Activated B cell treated with CpG ODN at 0.5 μM for 24 hours (primary cell): ENCODE data around the gene GRHL1. TPM values are rescaled to one million over a fixed set of nuclear protein-coding genes. Genes with fewer than 3 reads are reported as not detected.
A peak's percentile ranks its signal among the peaks of the same experiment; 100 is the strongest.

Experiments used
- ATAC-seq: fragments of 200-7000 bp; cut with Tn5 transposase; one replicate; pipeline ENCODE4 v1.10.0; 2021; ENCODE audit warnings: low read depth, mild to moderate bottlenecking, moderate library complexity
- CTCF ChIA-PET: fragments of 350-600 bp; sonication (Branson Sonifier 250); formaldehyde crosslinking; loops from one replicate; lab custom pipeline; 2021; ENCODE audit warnings: antibody characterized with exemption; lab: Charles Lee
- POLR2A ChIA-PET: fragments of 350-600 bp; sonication (Branson Sonifier 250); formaldehyde crosslinking; loops from one replicate; lab custom pipeline; 2021; ENCODE audit warnings: antibody characterized with exemption; lab: Charles Lee
- DNase-seq: peaks from one replicate; pipeline ENCODE4 v3.0.0; 2022
- H3K27ac Mint-ChIP-seq: one replicate; pipeline ENCODE4 v1.8.0; 2020; ENCODE audit warnings: mixed read lengths
- H3K27me3 Mint-ChIP-seq: one replicate; pipeline ENCODE4 v1.8.0; 2021; ENCODE audit warnings: mixed read lengths
- H3K36me3 Mint-ChIP-seq: one replicate; pipeline ENCODE4 v1.8.0; 2021; ENCODE audit warnings: low read depth, mixed read lengths
- H3K4me1 Mint-ChIP-seq: one replicate; pipeline ENCODE4 v1.8.0; 2021; ENCODE audit warnings: mixed read lengths
- H3K4me3 Mint-ChIP-seq: one replicate; pipeline ENCODE4 v1.8.0; 2020; ENCODE audit warnings: mild to moderate bottlenecking, mixed read lengths
- H3K9me3 Mint-ChIP-seq: one replicate; pipeline ENCODE4 v1.8.0; 2020; ENCODE audit warnings: mixed read lengths
- intact Hi-C: fragments of 100-400 bp; cut with micrococcal nuclease; formaldehyde crosslinking; loops from one replicate; pipeline ENCODE4 v1.15.1; 2024
- total RNA-seq: library from RNA; stranded (reverse); gene quantifications from 2 replicates; pipeline ENCODE4 v1.2.3, GENCODE V29; 2022
- TF ChIP-seq, protein P1 (sequence below): fragments of 200-600 bp; IDR thresholded peaks from one replicate; pipeline ENCODE4 v1.8.0; 2022; ENCODE audit warnings: antibody characterized with exemption, mild to moderate bottlenecking

Gene GRHL1
- total RNA-seq, 1 donor from 2014 or later = 0.95 TPM

DNA sequence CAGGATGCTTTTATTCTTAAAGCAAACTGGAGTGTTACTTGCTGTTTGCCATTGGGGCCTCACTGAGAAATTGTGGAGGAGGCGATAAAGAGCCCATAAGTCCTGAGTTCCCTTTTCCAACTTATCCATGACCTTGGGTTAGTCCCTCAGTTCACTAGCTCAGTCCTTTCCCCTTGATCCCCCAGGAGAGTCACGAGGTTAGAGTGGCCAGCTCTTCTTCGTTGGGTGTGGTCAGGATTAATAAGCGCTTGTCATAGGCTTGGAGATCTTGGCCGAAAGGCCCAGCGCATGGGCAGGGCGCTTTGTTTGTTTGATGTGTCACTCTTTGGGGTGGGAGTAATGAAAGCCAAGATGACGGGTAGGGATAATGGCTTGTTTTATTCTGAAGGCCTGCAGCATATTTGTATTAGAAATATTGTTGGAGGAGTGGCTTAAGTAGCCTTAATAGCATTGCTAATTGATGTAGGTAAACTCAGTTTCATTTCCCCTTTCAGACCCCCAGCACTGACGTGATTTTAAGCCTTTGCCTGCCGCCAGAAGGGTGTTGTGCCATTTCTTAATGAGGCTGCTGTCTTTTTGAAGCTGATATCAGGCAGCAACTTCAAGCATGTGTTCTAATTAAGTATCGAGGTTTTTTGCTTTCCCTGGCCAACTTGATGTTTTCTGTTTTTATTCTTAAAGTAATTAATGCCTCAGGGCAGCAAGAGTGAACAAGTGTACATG lies 15.7 kb downstream of the GRHL1 start:
- Mint-ChIP-seq H3K4me3 (no peak overlapping the region), H3K36me3 (no peaks in the 10 kb centered on the region), H3K4me1 (peaks cover 18% of the 10 kb centered on the region), H3K9me3 (no peaks in the 10 kb centered on the region), H3K27ac (no peak overlapping the region), H3K27me3 (peaks cover 2% of the 10 kb centered on the region)
- no peak for DNase-seq
- intact Hi-C loops = loop anchor here (1.0 kb wide), 1 partner anchor 16 kb away; the partner anchor contains the start of gene GRHL1
- ChIA-PET POLR2A (interaction anchor here (1.0 kb wide), 1 partner anchor 68 kb away, joined by 3 read pairs; no protein-coding TSS in a partner anchor), CTCF (interaction anchor here (1.4 to 3.5 kb wide), 2 partner anchors 10 to 17 kb away, joined by 3 to 16 read pairs; no protein-coding TSS in a partner anchor)
- peak; percentile 95 for ATAC-seq
- TF ChIP-seq, protein P1, sequence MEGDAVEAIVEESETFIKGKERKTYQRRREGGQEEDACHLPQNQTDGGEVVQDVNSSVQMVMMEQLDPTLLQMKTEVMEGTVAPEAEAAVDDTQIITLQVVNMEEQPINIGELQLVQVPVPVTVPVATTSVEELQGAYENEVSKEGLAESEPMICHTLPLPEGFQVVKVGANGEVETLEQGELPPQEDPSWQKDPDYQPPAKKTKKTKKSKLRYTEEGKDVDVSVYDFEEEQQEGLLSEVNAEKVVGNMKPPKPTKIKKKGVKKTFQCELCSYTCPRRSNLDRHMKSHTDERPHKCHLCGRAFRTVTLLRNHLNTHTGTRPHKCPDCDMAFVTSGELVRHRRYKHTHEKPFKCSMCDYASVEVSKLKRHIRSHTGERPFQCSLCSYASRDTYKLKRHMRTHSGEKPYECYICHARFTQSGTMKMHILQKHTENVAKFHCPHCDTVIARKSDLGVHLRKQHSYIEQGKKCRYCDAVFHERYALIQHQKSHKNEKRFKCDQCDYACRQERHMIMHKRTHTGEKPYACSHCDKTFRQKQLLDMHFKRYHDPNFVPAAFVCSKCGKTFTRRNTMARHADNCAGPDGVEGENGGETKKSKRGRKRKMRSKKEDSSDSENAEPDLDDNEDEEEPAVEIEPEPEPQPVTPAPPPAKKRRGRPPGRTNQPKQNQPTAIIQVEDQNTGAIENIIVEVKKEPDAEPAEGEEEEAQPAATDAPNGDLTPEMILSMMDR = no peak

DNA sequence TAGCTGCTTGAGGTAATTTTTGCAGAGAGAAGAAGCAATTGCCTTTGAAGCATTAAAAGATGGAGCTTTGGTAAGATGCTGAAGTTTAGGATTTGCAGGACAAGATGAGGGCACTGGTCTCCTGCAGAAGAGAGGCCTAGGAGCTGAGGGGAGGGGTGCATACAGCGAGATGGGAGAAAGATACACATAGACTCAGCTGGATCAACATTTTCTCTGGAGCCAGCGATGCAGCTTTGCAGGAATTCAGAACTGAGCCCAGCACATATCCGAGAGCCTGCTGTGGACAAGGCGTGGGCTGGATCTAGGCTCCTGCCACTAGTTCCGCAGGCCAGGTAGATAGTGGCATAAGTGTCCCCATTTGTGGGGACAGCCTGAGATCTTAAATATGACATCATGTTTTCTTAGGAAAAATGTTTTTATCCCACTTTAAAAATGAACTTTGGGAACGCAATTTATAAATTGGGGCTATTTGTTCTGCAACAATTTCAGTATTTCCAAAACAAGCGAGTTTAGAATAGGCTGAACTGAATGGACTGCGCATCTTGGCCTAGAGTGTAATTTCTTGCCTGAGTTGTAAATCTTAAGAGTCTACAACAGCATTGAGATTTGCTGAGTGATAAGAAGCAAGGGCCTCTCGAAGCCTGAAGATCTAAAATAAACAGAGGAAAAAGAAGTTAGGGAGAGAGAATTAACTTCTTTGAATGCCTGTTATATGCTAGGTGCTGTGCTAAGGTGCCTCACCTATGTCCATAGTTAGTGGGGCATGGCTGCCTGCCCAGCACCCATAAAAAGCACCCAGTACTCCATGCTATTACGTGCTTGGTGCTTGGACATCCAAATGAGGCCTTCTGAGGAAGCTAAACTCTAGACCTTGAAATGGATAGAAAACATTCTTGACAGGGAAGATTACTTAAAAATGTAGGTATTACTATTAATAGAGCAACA lies 17.3 kb downstream of the GRHL1 start:
- Mint-ChIP-seq H3K36me3 (no peaks in the 10 kb centered on the region), H3K9me3 (no peaks in the 10 kb centered on the region), H3K27me3 (no peaks in the 10 kb centered on the region), H3K27ac (no peak overlapping the region), H3K4me3 (no peak overlapping the region), H3K4me1 (peaks cover 18% of the 10 kb centered on the region)
- CTCF ChIA-PET = interaction anchor here (1.2 to 3.5 kb wide), 3 partner anchors 8 to 104 kb away, joined by 3 to 16 read pairs (median 3); no protein-coding TSS in a partner anchor
- TF ChIP-seq, protein P1 = no peak
- no peak for DNase-seq
- intact Hi-C loops = no loop called here
- ATAC-seq = no peak
- POLR2A ChIA-PET = interaction anchor here (0.6 kb wide), 2 partner anchors 73 to 551 kb away, joined by 3 read pairs; no protein-coding TSS in a partner anchor

DNA sequence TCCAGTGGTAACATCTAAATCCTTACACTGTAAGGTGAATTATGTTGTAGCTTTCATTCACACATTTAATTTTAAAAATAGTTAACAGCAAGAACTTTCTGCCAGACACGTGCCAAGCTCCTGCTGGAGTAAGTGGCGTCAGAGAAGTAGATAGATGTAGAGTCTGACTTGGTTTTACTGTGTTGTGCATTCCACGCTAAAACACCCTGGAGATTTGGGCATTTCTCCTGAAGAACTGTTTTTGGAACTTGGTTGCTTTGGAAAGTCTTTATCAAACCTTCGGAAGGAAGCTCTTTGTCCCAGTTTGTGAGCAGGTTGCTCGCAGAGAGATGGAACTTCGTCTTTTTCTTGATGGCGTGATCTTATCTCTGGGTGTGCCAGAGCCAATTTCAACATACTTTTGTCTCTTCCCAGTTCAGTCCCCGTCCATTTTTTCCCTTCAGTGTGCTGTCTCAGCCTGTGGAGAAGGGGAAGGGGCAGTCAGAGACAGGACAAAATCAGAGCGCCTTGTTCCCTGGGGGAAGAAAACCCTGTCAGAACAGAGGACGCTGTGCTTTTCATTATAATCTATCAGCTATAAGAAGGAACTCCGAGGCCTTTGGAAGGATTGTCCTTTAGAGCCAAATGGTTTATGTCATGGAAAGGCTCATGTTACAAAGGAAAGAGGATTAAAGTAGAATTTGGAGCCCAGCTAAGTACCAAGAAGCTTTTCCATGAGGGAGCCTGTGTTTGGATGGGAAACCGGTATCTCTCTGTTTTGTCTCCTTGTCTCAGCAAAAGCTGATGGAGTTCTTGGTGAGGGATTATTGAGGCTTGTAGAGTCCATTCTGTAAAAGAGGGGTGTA lies 18.9 kb downstream of the GRHL1 start:
- TF ChIP-seq, protein P1 = no peak
- ATAC-seq = no peak
- peaks cover 15% of the 10 kb centered on the region for H3K4me1 Mint-ChIP-seq

DNA sequence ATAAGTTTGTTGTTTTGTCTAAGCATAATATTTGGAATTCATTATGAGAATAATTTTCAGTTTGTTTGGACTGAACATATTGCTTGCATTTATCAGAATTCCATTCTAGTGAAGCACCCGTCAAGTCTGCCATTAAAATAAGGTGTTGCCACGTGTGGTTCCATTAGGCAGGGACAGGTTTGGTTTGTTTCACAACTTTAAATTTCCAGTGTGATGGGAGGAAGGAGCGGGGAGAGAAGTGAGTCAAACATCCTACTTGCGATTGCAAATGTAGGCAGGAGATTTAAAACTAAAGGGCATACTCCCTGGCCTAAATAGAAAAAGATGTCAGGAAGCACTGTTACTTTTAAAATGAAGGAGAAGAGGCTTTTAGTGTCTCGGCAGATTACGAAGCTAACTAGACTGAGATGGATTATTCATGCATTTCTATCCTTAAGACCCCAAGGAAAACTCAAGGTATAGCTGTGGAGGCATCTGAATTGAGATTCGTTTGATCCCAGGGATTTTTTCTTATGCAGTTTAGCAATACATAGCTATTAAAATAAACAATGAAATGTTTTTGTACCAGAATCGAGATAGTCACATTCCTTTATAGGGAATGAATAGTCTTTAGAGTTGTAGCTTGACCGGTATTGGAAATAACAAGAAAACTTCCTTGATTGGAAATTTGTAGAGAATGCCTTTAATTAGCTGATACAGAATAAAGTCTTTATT lies 19.8 kb downstream of the GRHL1 start:
- POLR2A ChIA-PET = no interaction called here
- CTCF ChIA-PET = interaction anchor here (2.0 kb wide), 1 partner anchor 13 kb away, joined by 7 read pairs; no protein-coding TSS in a partner anchor
- intact Hi-C loops = no loop called here
- ATAC-seq (no peak), DNase-seq (no peak)
- Mint-ChIP-seq H3K27ac (no peak overlapping the region), H3K27me3 (no peaks in the 10 kb centered on the region), H3K9me3 (no peaks in the 10 kb centered on the region), H3K36me3 (no peaks in the 10 kb centered on the region), H3K4me1 (peaks cover 14% of the 10 kb centered on the region), H3K4me3 (no peak overlapping the region)
- TF ChIP-seq, protein P1 = no peak

More for the DNA sequence above, 18.9 kb downstream of the GRHL1 start:
- Mint-ChIP-seq H3K36me3 (no peaks in the 10 kb centered on the region), H3K4me3 (no peak overlapping the region), H3K27ac (no peak overlapping the region), H3K27me3 (no peaks in the 10 kb centered on the region), H3K9me3 (no peaks in the 10 kb centered on the region)
- CTCF ChIA-PET = interaction anchor here (1.3 to 3.5 kb wide), 3 partner anchors 14 to 16 kb away, joined by 3 to 16 read pairs (median 7); no protein-coding TSS in a partner anchor
- intact Hi-C loops = no loop called here
- POLR2A ChIA-PET = no interaction called here
- no peak for DNase-seq
